Ishikawa (cell line): ENCODE measurements around the gene PPM1E.

Experiments used
- CEBPB ChIP-seq: IDR thresholded peaks from 2 replicates; pipeline ENCODE4 v1.6.1; 2012
- CREB1 ChIP-seq: IDR thresholded peaks from 2 replicates; pipeline ENCODE4 v1.6.1; 2012; ENCODE audit warnings: low read depth
- EGR1 ChIP-seq: IDR thresholded peaks from 2 replicates; pipeline ENCODE4 v1.6.1; 2012
- EP300 ChIP-seq: IDR thresholded peaks from 2 replicates; pipeline ENCODE4 v1.6.1; 2012; ENCODE audit warnings: borderline replicate concordance
- FOXM1 ChIP-seq: IDR thresholded peaks from 2 replicates; pipeline ENCODE4 v1.6.1; 2012; ENCODE audit warnings: low read depth, borderline replicate concordance
- MAX ChIP-seq: IDR thresholded peaks from 2 replicates; pipeline ENCODE4 v1.6.1; 2012
- NFIC ChIP-seq: IDR thresholded peaks from 2 replicates; pipeline ENCODE4 v1.6.1; 2012
- RAD21 ChIP-seq: IDR thresholded peaks from 2 replicates; pipeline ENCODE4 v1.6.1; 2012; ENCODE audit warnings: low read depth
- REST ChIP-seq: IDR thresholded peaks from 2 replicates; pipeline ENCODE4 v1.6.1; 2012; ENCODE audit warnings: low read depth, mild to moderate bottlenecking
- TAF1 ChIP-seq: IDR thresholded peaks from 2 replicates; pipeline ENCODE4 v1.6.1; 2012; ENCODE audit warnings: low read depth, mild to moderate bottlenecking
- TCF12 ChIP-seq: IDR thresholded peaks from 2 replicates; pipeline ENCODE4 v1.6.1; 2012; ENCODE audit warnings: low read depth
- TEAD4 ChIP-seq: IDR thresholded peaks from 2 replicates; pipeline ENCODE4 v1.6.1; 2012
- USF1 ChIP-seq: IDR thresholded peaks from 2 replicates; pipeline ENCODE4 v1.6.1; 2012
- YY1 ChIP-seq: IDR thresholded peaks from 2 replicates; pipeline ENCODE4 v1.6.1; 2012; ENCODE audit warnings: low read depth
- ZBTB7A ChIP-seq: IDR thresholded peaks from 2 replicates; pipeline ENCODE4 v1.6.1; 2012; ENCODE audit warnings: low read depth

The PPM1E gene

GRCh38 chr17:58985367-58985766 lies 229.7 kb downstream of the PPM1E start:
- TF ChIP-seq TEAD4 = no peak
- no peak for TF ChIP-seq YY1
- no peak for TF ChIP-seq CREB1
- no peak for TF ChIP-seq TCF12
- no peak for TF ChIP-seq EGR1
- TF ChIP-seq RAD21 = no peak
- TF ChIP-seq FOXM1 = no peak
- no peak for TF ChIP-seq NFIC
- TF ChIP-seq ZBTB7A = no peak
- TF ChIP-seq TAF1 = no peak
- no peak for TF ChIP-seq USF1
- no peak for TF ChIP-seq REST
- no peak for TF ChIP-seq CEBPB
- no peak for TF ChIP-seq MAX
- no peak for TF ChIP-seq EP300

GRCh38 chr17:58985971-58986370 lies 230.3 kb downstream of the PPM1E start:
- TF ChIP-seq MAX = no peak
- TF ChIP-seq FOXM1 = no peak
- TF ChIP-seq CEBPB = no peak
- no peak for TF ChIP-seq REST
- no peak for TF ChIP-seq TEAD4
- TF ChIP-seq EGR1 = no peak
- TF ChIP-seq RAD21 = no peak
- TF ChIP-seq ZBTB7A = no peak
- no peak for TF ChIP-seq CREB1
- TF ChIP-seq TCF12 = no peak
- no peak for TF ChIP-seq TAF1
- TF ChIP-seq EP300 = no peak

- TF ChIP-seq CEBPB = no peak
- TF ChIP-seq TCF12 = no peak
- TF ChIP-seq ZBTB7A = no peak
- no peak for TF ChIP-seq REST
- no peak for TF ChIP-seq TAF1
- TF ChIP-seq FOXM1 = no peak
- no peak for TF ChIP-seq YY1
- TF ChIP-seq EGR1 = no peak
- no peak for TF ChIP-seq TEAD4
- TF ChIP-seq EP300 = no peak
- TF ChIP-seq MAX = no peak
- no peak for TF ChIP-seq NFIC
Observed at GRCh38 chr17:58989629-58990028, 234.0 kb downstream of the PPM1E start.

- TF ChIP-seq RAD21 = no peak
- no peak for TF ChIP-seq YY1
- TF ChIP-seq REST = no peak
- TF ChIP-seq CEBPB = no peak
- TF ChIP-seq EGR1 = no peak
- no peak for TF ChIP-seq CREB1
- TF ChIP-seq TAF1 = no peak
- no peak for TF ChIP-seq TCF12
- no peak for TF ChIP-seq ZBTB7A
- no peak for TF ChIP-seq NFIC
- no peak for TF ChIP-seq USF1
- TF ChIP-seq MAX = no peak
- TF ChIP-seq FOXM1 = no peak
- TF ChIP-seq TEAD4 = no peak
- TF ChIP-seq EP300 = no peak
Observed at GRCh38 chr17:58991718-58992331, 236.2 kb downstream of the PPM1E start.
